HEK293T (cell line): ENCODE data around the gene PCDHB2.

ENCODE experiments used
- SUZ12 ChIP-seq: fragments of 450-650 bp; IDR thresholded peaks from 2 replicates; pipeline ENCODE4 v1.6.1; 2016; ENCODE audit warnings: mild to moderate bottlenecking
- TF ChIP-seq, protein P1 (sequence below): fragments of 450-650 bp; IDR thresholded peaks from 2 replicates; pipeline ENCODE4 v1.6.1; 2016

DNA sequence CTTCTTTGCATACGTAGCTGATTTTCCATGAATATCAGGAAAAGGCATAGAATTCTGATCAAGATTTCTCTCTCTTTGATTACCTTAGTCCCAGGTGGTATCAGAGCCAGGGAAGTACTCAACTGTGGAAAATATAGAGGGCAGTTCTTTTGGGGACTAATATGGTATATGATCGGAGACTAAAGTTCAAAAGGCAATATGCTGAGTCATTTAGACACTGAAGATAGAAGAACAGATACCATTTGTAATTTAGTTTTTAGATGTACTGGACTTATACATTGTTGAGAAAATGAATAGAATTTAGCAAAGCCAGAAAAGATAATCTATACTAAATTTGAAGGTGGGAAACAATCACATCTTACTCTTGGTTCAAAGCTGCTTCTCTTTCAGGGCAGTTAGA, 10.9 kb downstream of the PCDHB2 start:
- no peak for TF ChIP-seq SUZ12
- TF ChIP-seq, protein P1, sequence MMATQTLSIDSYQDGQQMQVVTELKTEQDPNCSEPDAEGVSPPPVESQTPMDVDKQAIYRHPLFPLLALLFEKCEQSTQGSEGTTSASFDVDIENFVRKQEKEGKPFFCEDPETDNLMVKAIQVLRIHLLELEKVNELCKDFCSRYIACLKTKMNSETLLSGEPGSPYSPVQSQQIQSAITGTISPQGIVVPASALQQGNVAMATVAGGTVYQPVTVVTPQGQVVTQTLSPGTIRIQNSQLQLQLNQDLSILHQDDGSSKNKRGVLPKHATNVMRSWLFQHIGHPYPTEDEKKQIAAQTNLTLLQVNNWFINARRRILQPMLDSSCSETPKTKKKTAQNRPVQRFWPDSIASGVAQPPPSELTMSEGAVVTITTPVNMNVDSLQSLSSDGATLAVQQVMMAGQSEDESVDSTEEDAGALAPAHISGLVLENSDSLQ: no peak
